Upper lobe of right lung (tissue), 1 donor: ENCODE measurements around the gene ATP6AP2. TPM values are rescaled to one million over a fixed set of nuclear protein-coding genes. Genes with fewer than 3 reads are reported as not detected.
A peak's percentile ranks its signal among the peaks of the same experiment; 100 is the strongest.

ENCODE experiments used
- ATAC-seq: fragments of 200-7000 bp; cut with Tn5 transposase; one replicate; pipeline ENCODE4 v1.9.1; 2020; ENCODE audit warnings: mild to moderate bottlenecking, moderate library complexity
- DNase-seq: peaks from one replicate; pipeline ENCODE4 v3.0.0-alpha.2; 2020
- H3K27ac ChIP-seq: fragments of 200-600 bp; one replicate; pipeline ENCODE4 v1.8.0; 2022
- H3K27me3 ChIP-seq: fragments of 200-600 bp; one replicate; pipeline ENCODE4 v1.8.0; 2022; ENCODE audit warnings: mild to moderate bottlenecking
- H3K36me3 ChIP-seq: fragments of 200-600 bp; one replicate; pipeline ENCODE4 v1.8.0; 2022
- H3K4me1 ChIP-seq: fragments of 200-600 bp; one replicate; pipeline ENCODE4 v1.8.0; 2022
- H3K4me3 ChIP-seq: fragments of 200-600 bp; one replicate; pipeline ENCODE4 v1.8.0; 2022; ENCODE audit warnings: mild to moderate bottlenecking
- H3K9me3 ChIP-seq: fragments of 200-600 bp; one replicate; pipeline ENCODE4 v1.8.0; 2022
- CTCF ChIP-seq: fragments of 200-600 bp; IDR thresholded peaks from one replicate; pipeline ENCODE4 v1.8.0; 2022; ENCODE audit warnings: antibody characterized with exemption
- intact Hi-C: fragments of 100-400 bp; cut with DNase I; formaldehyde crosslinking; loops from one replicate; pipeline ENCODE4 v1.11.0; 2022
- total RNA-seq: library from RNA; stranded (reverse); fragmentation: NEBNext Ultra II Directional; extraction: Animal tissue kit (Norgen Biotek cat#: 25700); gene quantifications from one replicate; pipeline ENCODE4 v1.2.1, GENCODE V29; 2021
- donor health status: DM: no; HTN: yes; CAD: no; lungs with severe emphysema.

The ATP6AP2 gene
- total RNA-seq, 1 donor from 2014 or later, result 130 TPM

GRCh38 chrX:40644821-40645358, 64.1 kb downstream of the ATP6AP2 start:
- Histone ChIP-seq H3K4me1 (peaks cover 16% of the 10 kb centered on the region), H3K27me3 (no peaks in the 10 kb centered on the region), H3K4me3 (peak overlapping the region; percentile 48), H3K9me3 (no peaks in the 10 kb centered on the region), H3K36me3 (no peaks in the 10 kb centered on the region), H3K27ac (peak overlapping the region; percentile 71)
- intact Hi-C loops, result no loop called here
- DNase-seq, result peak; percentile 67
- peak; percentile 74 for ATAC-seq
- TF ChIP-seq CTCF, result no peak

GRCh38 chrX:40646489-40647306, 65.9 kb downstream of the ATP6AP2 start:
- intact Hi-C loops, result no loop called here
- Histone ChIP-seq H3K4me3 (peak overlapping the region; percentile 63), H3K36me3 (no peaks in the 10 kb centered on the region), H3K27ac (peak overlapping the region; percentile 79), H3K27me3 (no peaks in the 10 kb centered on the region), H3K9me3 (no peaks in the 10 kb centered on the region), H3K4me1 (peaks cover 16% of the 10 kb centered on the region)
- no peak for TF ChIP-seq CTCF
- peak; percentile 55 for ATAC-seq
- DNase-seq, result peak; percentile 70

- Histone ChIP-seq H3K27me3 (no peaks in the 10 kb centered on the region), H3K27ac (peak within 1 kb of the TSS; percentile 79), H3K4me3 (peak within 1 kb of the TSS; percentile 63), H3K36me3 (no peaks in the 10 kb centered on the region), H3K9me3 (no peaks in the 10 kb centered on the region), H3K4me1 (peaks cover 13% of the 10 kb centered on the region)
- DNase-seq, result peak; percentile 94
- peak; percentile 90 for ATAC-seq
- intact Hi-C loops, result no loop called here
- TF ChIP-seq CTCF, result no peak
Observed at GRCh38 chrX:40647307-40648197, 66.8 kb downstream of the ATP6AP2 start, which contains the start of gene CXorf38. TSS of gene CXorf38 (minus strand) at chrX:40647561. CDS start at chrX:40647520, 41 bp downstream.

- Histone ChIP-seq H3K36me3 (peaks cover 16% of the 10 kb centered on the region), H3K27ac (no peak overlapping the region), H3K4me1 (no peaks in the 10 kb centered on the region), H3K9me3 (no peaks in the 10 kb centered on the region), H3K4me3 (no peak overlapping the region), H3K27me3 (no peaks in the 10 kb centered on the region)
- intact Hi-C loops, result no loop called here
- ATAC-seq, result peak; percentile 46
- TF ChIP-seq CTCF, result peak; percentile 69
- no peak for DNase-seq
Observed at GRCh38 chrX:40651620-40652223, 71.0 kb downstream of the ATP6AP2 start.

GRCh38 chrX:40652664-40653063, 71.9 kb downstream of the ATP6AP2 start:
- peaks cover 24% of the 10 kb centered on the region for H3K36me3 ChIP-seq
- no peaks in the 10 kb centered on the region for H3K27me3 ChIP-seq
- no peaks in the 10 kb centered on the region for H3K4me1 ChIP-seq
- H3K9me3 ChIP-seq, result no peaks in the 10 kb centered on the region
- no peak for ATAC-seq
- DNase-seq, result no peak
- no peak overlapping the region for H3K27ac ChIP-seq
- intact Hi-C loops, result no loop called here
- H3K4me3 ChIP-seq, result no peak overlapping the region
- no peak for TF ChIP-seq CTCF
